ENCODE data around the gene SMIM28. TPM values are rescaled to one million over a fixed set of nuclear protein-coding genes. Genes with fewer than 3 reads are reported as not detected.

Gene SMIM28
- total RNA-seq, 1 experiment from 2014 or later: not detected

- no peak for DNase-seq (ENCODE audit: extremely low read depth, low read depth)
Observed at GRCh38 chr6:138426500-138427123, 48.9 kb downstream of the SMIM28 start.

- DNase-seq (ENCODE audit: extremely low read depth, low read depth): no peak
Observed at GRCh38 chr6:138427701-138428100, 50.0 kb downstream of the SMIM28 start.

- peak; percentile 48 for DNase-seq (ENCODE audit: extremely low read depth, low read depth)
Observed at GRCh38 chr6:138428944-138429598, 51.4 kb downstream of the SMIM28 start.

- peak; percentile 74 for DNase-seq (ENCODE audit: extremely low read depth, low read depth)
Observed at GRCh38 chr6:138429761-138430160, 52.1 kb downstream of the SMIM28 start.

- DNase-seq (ENCODE audit: extremely low read depth, low read depth): no peak
Observed at GRCh38 chr6:138430361-138431145, 52.8 kb downstream of the SMIM28 start.

GRCh38 chr6:138431256-138432062 lies 53.8 kb downstream of the SMIM28 start:
- DNase-seq (ENCODE audit: extremely low read depth, low read depth): no peak

GRCh38 chr6:138432063-138432356 lies 54.3 kb downstream of the SMIM28 start:
- no peak for DNase-seq (ENCODE audit: extremely low read depth, low read depth)

Small RNAs within 50 kb of the gene (small RNA-seq; reads per million reads assigned to genes)
- 0 reads per million in 2 experiments for gene AL031003.1

Other genes with a start within 250 kb of the SMIM28 start
- gene ARFGEF3, start 216.0 kb upstream of the SMIM28 start, total RNA-seq (2014; rRNA removed; shearing (Covaris generic)): 0.62 and 0.78 TPM in 2 replicates
- gene PBOV1, start 159.4 kb upstream of the SMIM28 start, total RNA-seq (2014; rRNA removed; shearing (Covaris generic)): not detected in 2 replicates
- gene HEBP2, start 26.3 kb downstream of the SMIM28 start, total RNA-seq (2014; rRNA removed; shearing (Covaris generic)): 31.6 and 42.7 TPM in 2 replicates
- 24.5 and 25.2 TPM in 2 replicates for gene NHSL1, start 121.6 kb downstream of the SMIM28 start, total RNA-seq (2014; rRNA removed; shearing (Covaris generic))